Activated CD4-positive, alpha-beta T cell treated with anti-CD3 and anti-CD28 coated beads for 4 hours (primary cell): ENCODE measurements around the gene ADGRD1.

Experiments
- DNase-seq, 2 donors: peaks; one replicate each; pipeline ENCODE4 v3.0.0-alpha.2; 2020

Gene ADGRD1

DNA sequence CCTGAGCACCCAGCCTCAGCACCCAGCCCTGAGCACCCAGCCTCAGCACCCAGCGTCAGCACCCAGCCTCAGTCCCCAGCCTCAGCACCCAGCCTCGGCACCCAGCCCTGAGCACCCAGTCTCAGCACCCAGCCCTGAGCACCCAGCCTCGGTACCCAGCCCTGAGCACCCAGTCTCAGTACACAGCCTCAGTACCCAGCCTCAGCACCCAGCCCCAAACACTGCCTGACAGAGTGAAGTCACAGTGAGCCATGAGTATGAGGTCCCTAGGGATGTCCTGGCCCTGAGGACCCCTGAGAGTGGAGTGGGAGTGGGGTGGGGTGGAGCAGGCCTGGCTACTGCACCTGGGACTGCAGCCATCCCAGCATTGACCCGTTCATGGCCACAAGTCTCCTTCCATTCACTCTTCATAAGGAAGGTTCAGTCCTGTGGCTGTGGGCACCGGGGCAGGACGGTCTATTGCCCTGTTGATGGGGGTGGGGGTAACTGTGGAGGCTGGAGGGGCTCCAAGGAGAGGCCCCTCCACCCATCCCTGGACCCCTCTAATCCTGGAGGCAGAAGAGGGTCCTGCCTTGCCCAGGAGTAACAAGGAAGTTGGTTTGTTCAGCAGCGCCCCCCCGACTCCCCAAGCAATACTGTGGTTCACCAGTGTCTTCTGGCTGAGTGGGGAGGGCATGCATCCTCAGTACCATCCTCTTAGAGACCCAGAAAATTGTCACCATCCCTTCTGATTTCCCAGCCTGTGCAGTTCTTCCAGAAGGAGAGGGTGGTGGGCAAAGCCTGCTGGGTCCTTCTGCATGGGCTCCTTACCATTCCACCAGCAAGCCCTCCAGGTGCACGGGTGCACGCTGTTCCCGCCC, 140.5 kb downstream of the ADGRD1 start:
- DNase-seq, result no peak

DNA sequence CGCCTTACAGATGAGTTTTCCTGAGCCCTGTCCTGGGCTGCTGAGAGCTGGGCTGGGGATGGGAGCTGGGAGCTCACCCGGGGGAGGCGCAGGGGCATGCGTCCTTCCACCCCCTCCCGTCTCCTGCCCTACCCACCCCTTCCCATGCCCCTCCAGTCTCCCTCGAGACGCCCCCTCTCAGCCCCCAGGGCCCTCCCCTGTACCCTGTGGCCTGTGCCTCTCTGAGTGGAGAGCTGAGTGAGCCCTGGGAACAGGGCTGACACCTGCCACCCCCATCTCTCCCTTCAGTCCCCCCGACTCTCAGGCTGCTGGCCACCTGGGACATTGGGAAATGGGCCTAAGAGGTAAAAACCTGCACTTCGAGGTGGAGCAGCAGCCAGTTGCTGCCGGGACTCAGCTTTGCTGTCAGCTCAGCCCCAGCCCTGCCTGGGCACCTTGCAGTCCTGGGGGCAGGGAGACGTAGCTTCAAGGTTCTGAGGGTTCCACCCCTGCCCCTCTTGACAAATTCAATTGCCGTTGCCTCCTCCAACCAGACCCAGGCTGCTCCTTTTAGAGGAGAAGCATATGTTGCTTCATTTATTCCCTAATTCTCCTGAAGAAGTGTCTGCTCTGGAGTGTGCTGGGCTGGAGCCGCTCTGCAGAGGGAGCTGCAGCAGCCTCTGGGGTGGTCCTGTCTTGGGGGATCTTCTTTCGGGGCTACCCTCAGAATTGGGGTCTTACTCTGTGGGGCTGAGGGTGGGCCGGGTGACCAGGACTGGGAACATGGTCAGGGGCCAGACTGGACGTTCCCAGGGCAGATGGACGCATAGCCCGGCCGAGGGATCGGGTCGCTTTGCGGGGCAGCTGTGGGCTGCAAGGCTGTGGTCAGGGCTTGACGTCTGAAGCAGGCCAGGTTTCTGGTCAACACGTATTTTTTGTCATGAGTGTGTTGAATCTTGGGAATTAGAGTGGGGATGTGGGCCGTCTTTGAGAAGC, 141.4 kb downstream of the ADGRD1 start:
- DNase-seq, result no peak

GRCh38 chr12:131095826-131096680, 142.3 kb downstream of the ADGRD1 start:
- no peak for DNase-seq

- DNase-seq, result no peak
Observed at GRCh38 chr12:131096681-131097181, 143.0 kb downstream of the ADGRD1 start.

GRCh38 chr12:131097202-131098177, 143.8 kb downstream of the ADGRD1 start:
- no peak for DNase-seq

DNA sequence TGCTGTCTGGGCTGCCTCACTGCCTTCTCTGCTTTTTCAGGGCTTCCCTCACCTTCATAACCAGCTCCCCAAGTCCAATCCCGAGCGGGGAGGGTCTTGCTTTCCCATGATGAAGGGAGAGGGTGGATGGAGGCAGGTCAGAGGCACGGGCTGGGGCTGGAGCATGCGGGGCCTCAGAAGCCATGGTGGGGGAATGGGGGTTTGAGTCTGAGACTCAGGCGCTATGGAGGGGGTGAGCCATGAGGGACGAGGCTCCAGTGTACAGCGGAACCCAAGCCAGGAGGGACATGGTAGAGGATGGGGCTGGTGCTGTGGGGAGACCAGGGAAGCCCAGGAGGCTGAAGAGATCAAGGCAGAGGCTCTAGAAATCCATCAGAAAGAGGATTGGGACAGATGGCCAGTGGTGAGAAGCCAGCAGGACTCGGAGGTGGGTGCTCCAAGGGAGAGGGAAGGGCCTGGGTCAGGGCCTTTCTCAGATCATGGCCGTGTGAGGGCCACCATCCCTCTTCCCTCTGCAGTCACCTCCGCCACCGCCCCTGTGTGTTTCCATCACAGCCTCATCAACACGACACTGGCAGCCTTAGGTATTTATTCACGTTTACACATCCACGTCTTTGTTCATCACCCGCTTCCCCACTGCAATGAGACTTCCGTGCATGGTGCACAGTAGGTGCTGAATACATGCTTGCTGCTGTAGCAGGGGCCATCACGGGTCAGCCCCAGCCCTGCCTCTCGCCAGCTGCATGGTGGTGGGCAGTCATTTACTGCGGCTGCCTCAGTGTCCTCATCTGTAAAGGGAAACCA, 144.7 kb downstream of the ADGRD1 start:
- no peak for DNase-seq

DNA sequence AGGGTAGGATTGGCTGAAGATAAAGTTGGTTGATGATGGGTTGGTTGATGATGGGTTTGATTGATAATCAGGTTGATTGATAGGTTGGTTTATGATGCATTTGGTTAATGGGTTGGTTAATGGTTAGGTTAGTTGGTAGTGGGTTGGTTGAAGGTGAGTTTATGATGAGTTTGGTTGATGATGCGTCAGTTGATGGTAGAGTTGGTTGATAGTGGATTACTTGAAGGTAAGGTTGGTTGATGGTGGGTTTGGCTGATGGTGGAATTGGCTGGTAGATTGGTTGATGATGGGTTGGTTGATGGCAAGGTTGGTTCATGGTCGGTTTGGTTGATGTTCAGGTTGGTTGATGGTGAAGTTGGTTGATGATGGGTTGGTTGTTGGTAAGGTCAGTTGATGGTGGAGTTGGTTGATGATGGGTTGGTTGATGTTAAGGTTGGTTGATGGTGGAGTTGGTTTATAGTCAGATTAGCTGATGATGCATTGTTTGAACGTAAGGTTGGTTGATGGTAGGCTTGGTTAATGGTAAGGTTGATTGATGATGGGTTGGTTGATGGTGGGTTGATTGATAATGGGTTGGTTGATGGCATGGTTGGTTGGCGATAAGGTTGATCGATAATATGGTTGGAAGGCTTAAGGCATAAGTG, 146.4 kb downstream of the ADGRD1 start:
- DNase-seq, result no peak

DNA sequence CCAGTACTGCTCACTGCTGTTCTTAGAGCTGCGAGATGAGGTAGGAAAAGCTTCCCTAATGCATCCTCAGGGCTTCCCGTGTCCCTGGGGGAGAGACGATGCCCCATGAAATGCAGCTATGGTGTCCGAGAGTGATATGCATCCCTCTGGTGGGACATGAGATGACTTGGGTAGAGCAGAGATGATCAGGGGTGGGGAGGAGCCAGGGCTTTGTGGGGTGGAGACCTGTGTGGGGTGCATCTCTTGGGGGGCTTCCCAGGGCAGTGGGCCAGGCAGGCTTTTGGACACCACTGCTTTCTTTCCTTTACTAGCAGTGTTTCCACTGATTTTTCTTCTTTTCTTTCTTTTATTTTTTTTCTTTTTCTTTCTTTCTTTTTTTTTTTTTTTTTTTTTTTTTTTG, 147.3 kb downstream of the ADGRD1 start:
- no peak for DNase-seq

GRCh38 chr12:131101703-131102492, 148.2 kb downstream of the ADGRD1 start:
- no peak for DNase-seq

DNA sequence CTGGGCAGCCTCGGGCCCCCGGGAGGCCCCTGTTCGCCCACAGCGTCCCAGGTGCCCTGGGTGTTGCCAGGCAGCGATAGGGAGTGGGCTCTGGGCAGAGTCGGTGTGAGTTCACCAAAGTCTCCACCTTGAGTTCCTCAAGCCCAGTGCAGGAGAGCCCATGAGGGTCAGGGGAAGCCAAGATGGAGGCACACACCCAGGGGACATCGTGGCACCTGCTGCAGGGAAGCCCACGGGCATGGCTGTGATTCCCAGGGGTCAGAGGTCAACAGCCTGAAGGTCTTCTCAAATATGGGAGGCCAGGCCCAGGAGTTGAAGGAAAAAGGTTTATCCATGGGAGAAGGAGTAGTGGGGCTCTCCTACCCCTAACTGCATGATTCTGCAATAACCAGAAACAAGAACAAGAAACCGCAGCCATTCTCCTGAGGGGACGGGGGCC, 148.8 kb downstream of the ADGRD1 start:
- no peak for DNase-seq

DNA sequence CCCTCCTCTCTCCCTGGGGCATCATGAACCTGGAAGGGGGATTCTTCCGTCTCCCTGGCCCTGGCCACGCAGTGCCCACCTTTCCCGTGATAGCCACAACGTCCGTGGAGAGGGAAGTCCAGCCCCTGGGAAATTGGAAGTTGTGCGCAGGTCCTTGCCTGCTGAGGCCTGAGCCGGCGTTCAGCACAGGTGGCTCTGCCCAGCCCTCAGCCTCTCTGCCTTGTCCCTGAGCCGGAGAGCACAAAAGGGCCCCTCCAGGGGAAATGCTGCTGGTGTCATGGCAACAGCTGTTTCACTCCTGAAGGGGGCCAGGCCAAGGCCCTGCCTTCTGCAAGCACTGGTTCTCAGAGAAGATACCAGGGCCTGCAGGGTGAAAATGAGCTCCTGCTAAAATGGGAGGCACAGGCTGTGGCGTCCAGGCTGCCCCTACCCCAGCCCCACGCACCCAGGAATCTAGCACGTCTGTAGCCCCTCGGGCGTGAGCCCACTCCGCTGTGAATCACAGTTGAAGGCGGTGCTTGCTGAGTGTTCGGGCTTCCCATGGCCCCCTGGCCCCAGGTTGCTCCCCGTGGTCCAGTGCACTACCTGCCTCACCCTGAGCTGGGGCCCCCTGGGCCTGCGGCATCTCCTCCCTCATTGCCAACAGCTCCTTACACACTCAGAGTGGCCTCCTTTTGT, 149.4 kb downstream of the ADGRD1 start:
- DNase-seq, result no peak

DNA sequence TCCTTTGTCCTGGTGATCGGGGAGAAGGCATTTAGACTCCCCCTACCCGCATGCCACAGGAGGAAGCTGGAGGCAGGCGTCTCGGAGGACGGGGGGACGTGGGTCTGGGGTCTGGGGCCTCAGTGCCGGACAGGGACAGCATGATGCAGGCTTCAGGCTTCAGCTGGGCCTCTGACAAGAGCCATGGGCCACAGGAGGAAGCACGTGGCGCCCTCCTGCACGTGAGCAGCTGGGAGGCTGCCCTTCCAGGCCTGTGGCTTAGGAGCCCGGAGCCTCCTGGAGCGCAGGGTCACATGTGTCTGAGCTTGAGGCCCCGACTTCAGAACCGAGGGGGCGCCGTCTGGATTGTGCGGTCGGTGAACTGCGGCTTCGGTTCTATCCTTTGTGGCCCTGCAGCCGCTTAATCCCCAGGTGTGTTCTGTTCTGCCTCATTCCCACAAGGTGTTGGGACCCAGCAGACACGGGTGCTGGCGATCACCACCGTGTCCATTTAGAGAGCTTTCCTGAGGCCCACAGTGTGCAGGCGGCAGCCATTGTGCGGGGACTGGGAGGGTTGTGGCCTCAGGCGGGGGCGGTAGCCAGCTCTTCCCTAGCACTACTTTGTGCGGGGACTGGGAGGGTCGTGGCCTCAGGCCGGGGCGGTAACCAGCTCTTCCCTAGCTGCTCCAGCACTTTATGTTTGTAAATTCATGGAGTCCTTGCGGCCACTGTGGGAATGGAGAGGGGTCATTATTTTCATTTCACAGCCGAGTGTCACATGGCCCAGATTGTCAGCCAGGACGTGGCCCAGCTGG, 150.2 kb downstream of the ADGRD1 start:
- DNase-seq, result no peak

- peak; percentile 77 to 82 for DNase-seq
Observed at GRCh38 chr12:131104463-131105350, 151.0 kb downstream of the ADGRD1 start.

DNA sequence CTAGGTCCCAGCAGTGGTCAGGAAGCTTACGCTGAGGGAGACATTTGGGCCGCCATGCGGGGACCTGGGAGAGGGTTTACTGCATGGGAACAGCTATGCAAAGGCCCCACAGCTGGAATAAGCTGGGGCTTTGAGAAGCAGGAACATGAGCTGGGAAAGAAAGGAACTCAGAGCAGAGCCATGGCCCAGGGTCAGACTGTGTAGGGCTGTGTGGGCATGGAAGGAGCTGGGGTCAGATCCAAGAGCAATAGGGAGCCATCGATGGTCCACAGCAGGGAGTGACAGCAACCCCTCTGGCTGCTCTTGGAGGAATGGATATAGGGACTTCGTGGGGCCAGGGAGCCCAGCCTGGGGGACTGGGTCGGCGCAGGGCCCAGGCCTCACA, 151.6 kb downstream of the ADGRD1 start:
- no peak for DNase-seq

DNA sequence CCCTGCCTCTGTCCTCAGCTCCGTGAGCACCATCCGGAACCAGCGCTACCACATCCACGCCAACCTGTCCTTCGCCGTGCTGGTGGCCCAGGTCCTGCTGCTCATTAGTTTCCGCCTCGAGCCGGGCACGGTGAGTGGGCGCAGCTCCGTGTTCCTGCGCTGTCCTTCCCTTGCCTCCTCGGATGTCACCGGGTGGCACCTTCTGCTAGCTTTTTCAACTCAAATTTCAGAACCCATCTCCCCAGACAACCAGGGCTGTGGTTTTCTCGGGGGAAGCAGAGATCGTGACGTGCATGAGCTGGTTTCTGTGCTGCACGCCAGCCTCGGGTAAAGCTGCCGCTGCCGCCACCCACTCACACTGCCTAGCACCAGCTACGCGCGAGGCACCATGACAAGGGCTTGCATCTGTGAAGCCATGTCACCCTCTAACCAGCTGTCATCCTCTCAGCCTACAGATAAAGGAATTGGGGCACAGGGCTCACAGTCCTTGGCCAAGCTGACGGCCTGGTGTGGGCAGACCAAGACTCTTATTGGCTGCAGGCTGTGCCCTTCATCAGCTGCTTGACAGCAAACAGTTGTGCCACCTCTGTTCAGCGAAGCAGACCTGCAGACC, 152.1 kb downstream of the ADGRD1 start:
- peak; percentile 49 to 56 for DNase-seq

DNA sequence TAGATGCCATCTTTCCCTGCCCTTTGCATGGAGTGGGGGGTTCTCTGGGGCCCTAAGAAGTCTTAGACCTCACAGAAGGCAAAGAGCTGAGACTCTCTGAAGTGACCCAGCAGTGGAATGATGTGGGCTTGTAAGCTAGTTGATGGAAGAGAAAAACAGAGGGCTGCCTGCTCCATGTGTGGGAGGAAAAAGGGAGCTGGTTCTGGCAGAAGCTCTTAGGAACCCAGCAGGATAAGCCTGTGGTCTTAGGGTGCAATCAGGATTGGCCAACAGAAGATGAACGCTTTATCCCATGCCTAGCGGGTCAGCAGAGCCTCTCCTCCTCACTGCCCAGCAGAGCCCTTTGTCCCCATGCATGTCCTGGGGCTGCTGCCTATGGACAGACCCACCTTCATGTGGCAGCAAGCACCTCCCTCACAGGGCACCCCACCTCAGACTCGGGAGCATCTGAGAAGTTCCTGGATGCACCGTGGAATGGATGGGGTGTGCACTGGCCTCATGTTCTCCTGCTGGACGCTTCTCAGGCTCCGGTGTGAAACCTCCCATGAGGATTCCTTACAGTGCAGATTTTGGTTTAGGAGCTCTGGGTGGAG, 152.7 kb downstream of the ADGRD1 start:
- DNase-seq, result no peak
